Measurements from ENCODE around the gene APEX1. TPM values are rescaled to one million over a fixed set of nuclear protein-coding genes. Genes with fewer than 3 reads are reported as not detected.
"Not testable (repeated sequence)": the region's sequence is repeated elsewhere in the genome, so short reads cannot be mapped to it uniquely, and the experiment has no call there.

Gene APEX1
- total RNA-seq, 4 donors from 2014 or later: 108 to 120 (median 111) TPM

GRCh38 chr14:20499108-20499507 lies 44.1 kb downstream of the APEX1 start:
- in situ Hi-C loops (cut with MboI; ENCODE audit: low pct_ligation_motif_present in 1 of 4, low pct_unique_long_range_greater_than_20kb in 1 of 4, low sequenced_read_pairs in 3 of 4): no loop called here

DNA sequence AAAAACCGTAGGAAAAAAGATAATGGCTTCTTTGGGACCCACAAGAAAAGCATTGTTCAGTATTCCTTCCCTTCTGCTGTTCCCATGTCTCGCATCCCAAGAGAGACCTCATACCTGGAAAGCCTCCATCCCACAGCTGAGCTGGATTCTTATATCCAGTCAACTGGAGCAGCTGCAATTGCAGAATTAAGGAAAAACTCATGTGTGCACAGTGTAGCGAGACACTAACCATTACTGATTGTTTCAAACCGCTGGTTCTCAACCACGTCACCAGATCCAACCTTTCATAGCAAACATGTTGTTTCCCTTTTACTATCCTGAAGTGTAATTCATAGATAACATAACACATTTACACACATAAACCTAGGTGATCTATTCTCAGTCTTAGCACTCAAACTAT lies 44.9 kb downstream of the APEX1 start:
- no peaks in the 10 kb centered on the region for H3K36me3 ChIP-seq
- no peaks in the 10 kb centered on the region for H3K27me3 ChIP-seq
- in situ Hi-C loops (cut with MboI; ENCODE audit: low pct_ligation_motif_present in 1 of 4, low pct_unique_long_range_greater_than_20kb in 1 of 4, low sequenced_read_pairs in 3 of 4): no loop called here
- no peak for DNase-seq
- no peaks in the 10 kb centered on the region for H3K9me3 ChIP-seq
- WGBS, 2 donors (ENCODE audit: low coverage in 1 of 2): 88 to 100% methylated on average over 2 to 5 of the region's 5 CpGs
- TF ChIP-seq CTCF (IDR thresholded peaks at IDR 0.05): no peak
- TF ChIP-seq EP300 (IDR thresholded peaks at IDR 0.05; ENCODE audit: low read depth): no peak
- intact Hi-C loops (cut with DNase I; ENCODE audit: low total_unique reads): no loop called here
- no peaks in the 10 kb centered on the region for H3K4me1 ChIP-seq
- H3K4me3 ChIP-seq: no peak overlapping the region
- no peak overlapping the region for H3K27ac ChIP-seq

More at GRCh38 chr14:20499108-20499507, 44.1 kb downstream of the APEX1 start:
- intact Hi-C loops (cut with DNase I; ENCODE audit: low total_unique reads): no loop called here
- 68 to 73% methylated on average over 4 of the region's 4 CpGs for WGBS, 2 donors (ENCODE audit: low coverage in 1 of 2)
- no peaks in the 10 kb centered on the region for H3K27me3 ChIP-seq
- DNase-seq: no peak
- H3K36me3 ChIP-seq: no peaks in the 10 kb centered on the region
- TF ChIP-seq CTCF (IDR thresholded peaks at IDR 0.05): no peak
- TF ChIP-seq POLR2A (IDR thresholded peaks at IDR 0.05): no peak
- no peak for TF ChIP-seq POLR2AphosphoS5 (IDR thresholded peaks at IDR 0.05)
- TF ChIP-seq EP300 (IDR thresholded peaks at IDR 0.05; ENCODE audit: low read depth): no peak
- no peaks in the 10 kb centered on the region for H3K4me1 ChIP-seq
- H3K27ac ChIP-seq: no peak overlapping the region
- H3K9me3 ChIP-seq: no peaks in the 10 kb centered on the region
- H3K4me3 ChIP-seq: no peak overlapping the region

DNA sequence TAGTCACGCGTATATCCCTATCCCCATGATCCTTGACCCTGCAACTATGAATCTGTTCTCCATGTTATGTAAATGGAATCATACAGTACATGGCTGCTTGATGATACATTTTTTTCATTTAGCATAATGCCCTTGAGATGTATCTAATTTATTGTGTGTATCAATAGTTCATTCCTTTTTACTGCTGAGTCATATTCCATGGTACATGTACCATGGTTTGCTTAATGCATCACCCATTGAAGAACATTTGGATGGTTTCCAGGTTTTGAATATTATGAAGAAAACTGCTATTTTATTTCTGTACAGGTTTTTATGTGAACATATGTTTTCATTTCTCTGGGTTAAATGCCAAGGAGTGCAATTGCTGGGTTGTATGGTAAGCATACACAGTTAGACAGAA lies 46.3 kb downstream of the APEX1 start:
- Histone ChIP-seq H3K27ac (no peak overlapping the region), H3K9me3 (no peaks in the 10 kb centered on the region), H3K27me3 (no peaks in the 10 kb centered on the region), H3K4me3 (no peak overlapping the region), H3K4me1 (no peaks in the 10 kb centered on the region), H3K36me3 (no peaks in the 10 kb centered on the region)
- intact Hi-C loops (cut with DNase I; ENCODE audit: low total_unique reads) (no loop called here), in situ Hi-C loops (cut with MboI; ENCODE audit: low pct_ligation_motif_present in 1 of 4, low pct_unique_long_range_greater_than_20kb in 1 of 4, low sequenced_read_pairs in 3 of 4) (no loop called here)
- TF ChIP-seq POLR2AphosphoS5 (IDR thresholded peaks at IDR 0.05) (no peak), POLR2A (IDR thresholded peaks at IDR 0.05) (no peak), CTCF (IDR thresholded peaks at IDR 0.05) (no peak), EP300 (IDR thresholded peaks at IDR 0.05; ENCODE audit: low read depth) (no peak)
- no peak for DNase-seq
- WGBS, 2 donors (ENCODE audit: low coverage in 1 of 2): 98 to 100% methylated on average over 2 of the region's 2 CpGs

DNA sequence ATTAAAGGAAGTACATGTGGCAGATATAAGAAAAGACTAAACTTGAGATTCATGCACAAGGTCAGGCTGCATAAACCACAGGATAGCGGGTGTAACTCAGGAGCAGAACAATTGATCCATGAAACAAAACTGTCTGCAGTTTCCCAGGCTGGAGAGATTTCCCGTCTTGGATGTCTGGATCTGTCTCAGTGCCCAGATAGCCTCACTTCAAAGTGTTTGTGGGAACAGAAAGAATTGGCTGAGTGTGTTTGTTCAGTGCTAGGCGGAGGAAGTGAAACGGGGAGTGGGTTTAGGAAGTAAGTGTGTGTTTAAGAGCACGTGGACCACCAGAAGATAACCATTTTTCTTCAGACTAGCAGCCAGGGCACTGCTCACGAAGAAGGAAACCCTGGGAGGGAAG lies 48.9 kb downstream of the APEX1 start:
- no peak for TF ChIP-seq POLR2A (IDR thresholded peaks at IDR 0.05)
- TF ChIP-seq CTCF (IDR thresholded peaks at IDR 0.05): no peak
- Histone ChIP-seq H3K9me3 (no peaks in the 10 kb centered on the region), H3K36me3 (no peaks in the 10 kb centered on the region), H3K4me3 (no peak overlapping the region), H3K27ac (no peak overlapping the region), H3K27me3 (no peaks in the 10 kb centered on the region), H3K4me1 (no peaks in the 10 kb centered on the region)
- intact Hi-C loops (cut with DNase I; ENCODE audit: low total_unique reads): no loop called here
- 62 to 79% methylated on average over 4 to 6 of the region's 6 CpGs for WGBS, 2 donors (ENCODE audit: low coverage in 1 of 2)
- in situ Hi-C loops (cut with MboI; ENCODE audit: low pct_ligation_motif_present in 1 of 4, low pct_unique_long_range_greater_than_20kb in 1 of 4, low sequenced_read_pairs in 3 of 4): no loop called here
- DNase-seq: no peak

DNA sequence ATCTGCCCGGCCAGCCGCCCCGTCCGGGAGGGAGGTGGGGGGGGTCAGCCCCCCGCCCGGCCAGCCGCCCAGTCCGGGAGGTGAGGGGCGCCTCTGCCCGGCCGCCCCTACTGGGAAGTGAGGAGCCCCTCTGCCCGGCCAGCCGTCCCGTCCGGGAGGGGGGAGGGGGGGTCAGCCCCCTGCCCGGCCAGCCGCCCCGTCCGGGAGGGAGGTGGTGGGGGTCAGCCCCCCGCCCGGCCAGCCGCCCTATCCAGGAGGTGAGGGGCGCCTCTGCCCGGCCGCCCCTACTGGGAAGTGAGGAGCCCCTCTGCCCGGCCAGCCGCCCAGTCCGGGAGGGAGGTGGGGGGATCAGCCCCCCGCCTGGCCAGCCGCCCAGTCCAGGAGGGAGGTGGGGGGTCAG lies 51.2 kb downstream of the APEX1 start:
- no CpG with 5 or more reads among the region's 30 CpGs for WGBS, 2 donors (ENCODE audit: low coverage in 1 of 2)
- H3K36me3 ChIP-seq; H3K27me3 ChIP-seq; H3K27ac ChIP-seq; H3K4me1 ChIP-seq; in situ Hi-C loops (cut with MboI; ENCODE audit: low pct_ligation_motif_present in 1 of 4, low pct_unique_long_range_greater_than_20kb in 1 of 4, low sequenced_read_pairs in 3 of 4); H3K9me3 ChIP-seq; H3K4me3 ChIP-seq; intact Hi-C loops (cut with DNase I; ENCODE audit: low total_unique reads); DNase-seq: not testable (repeated sequence)

GRCh38 chr14:20506752-20507151 lies 51.7 kb downstream of the APEX1 start:
- H3K4me3 ChIP-seq; H3K9me3 ChIP-seq; H3K4me1 ChIP-seq; H3K36me3 ChIP-seq; in situ Hi-C loops (cut with MboI; ENCODE audit: low pct_ligation_motif_present in 1 of 4, low pct_unique_long_range_greater_than_20kb in 1 of 4, low sequenced_read_pairs in 3 of 4); H3K27ac ChIP-seq; DNase-seq; H3K27me3 ChIP-seq; intact Hi-C loops (cut with DNase I; ENCODE audit: low total_unique reads): not testable (repeated sequence)
- WGBS, 2 donors (ENCODE audit: low coverage in 1 of 2): no CpG with 5 or more reads among the region's 30 CpGs
